Measurements from ENCODE around the gene MAPK10.
"Not testable (repeated sequence)": the region's sequence is repeated elsewhere in the genome, so short reads cannot be mapped to it uniquely, and the experiment has no call there.

MAPK10 gene

DNA sequence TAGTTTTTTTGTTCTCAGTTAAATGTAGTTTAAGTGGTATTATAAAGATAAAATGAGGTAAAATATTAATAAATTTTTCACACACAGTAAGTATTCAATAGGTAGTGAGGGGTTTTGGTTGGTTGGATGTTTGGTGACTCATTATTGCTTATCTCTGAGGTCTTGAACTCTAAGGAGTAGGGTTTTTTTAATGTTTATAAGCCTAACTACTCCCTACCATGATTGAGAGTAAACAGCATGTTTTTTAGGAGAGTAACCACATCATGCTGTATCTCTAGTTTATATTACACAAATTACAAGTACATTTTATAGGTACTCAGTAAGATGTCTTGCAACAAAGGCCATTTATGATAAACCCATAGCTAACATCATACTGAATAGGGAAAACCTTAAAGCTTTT lies 181.6 kb downstream of the MAPK10 start:
- DNase-seq, result no peak

DNA sequence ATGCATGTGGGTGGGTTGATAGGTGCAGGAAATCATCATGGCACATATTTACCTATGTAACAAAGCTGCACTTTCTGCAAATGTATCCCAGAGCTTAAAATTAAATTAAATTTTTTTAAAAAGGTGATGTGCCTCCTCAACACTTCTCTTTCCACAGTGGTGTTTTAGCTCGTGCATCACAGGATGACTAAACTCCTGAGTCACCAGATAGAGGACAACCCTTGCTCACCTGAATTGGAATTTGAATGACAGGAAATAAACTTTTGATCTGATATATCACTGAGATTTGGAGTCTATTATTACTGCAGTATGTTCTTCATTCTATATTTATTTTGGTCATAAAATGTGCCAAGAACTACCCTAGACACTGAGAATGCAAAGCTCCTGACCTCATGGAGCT lies 185.3 kb downstream of the MAPK10 start:
- DNase-seq, result no peak

DNA sequence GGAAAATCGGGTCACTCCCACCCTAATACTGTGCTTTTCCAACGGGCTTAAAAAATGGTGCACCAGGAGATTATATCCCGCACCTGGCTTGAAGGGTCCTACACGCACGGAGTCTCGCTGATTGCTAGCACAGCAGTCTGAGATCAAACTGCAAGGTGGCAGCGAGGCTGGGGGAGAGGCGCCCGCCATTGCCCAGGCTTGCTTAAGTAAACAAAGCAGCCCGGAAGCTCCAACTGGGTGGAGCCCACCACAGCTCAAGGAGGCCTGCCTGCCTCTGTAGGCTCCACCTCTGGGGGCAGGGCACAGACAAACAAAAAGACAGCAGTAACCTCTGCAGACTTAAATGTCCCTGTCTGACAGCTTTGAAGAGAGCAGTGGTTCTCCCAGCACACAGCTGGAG lies 191.5 kb downstream of the MAPK10 start:
- DNase-seq, result not testable (repeated sequence)

DNA sequence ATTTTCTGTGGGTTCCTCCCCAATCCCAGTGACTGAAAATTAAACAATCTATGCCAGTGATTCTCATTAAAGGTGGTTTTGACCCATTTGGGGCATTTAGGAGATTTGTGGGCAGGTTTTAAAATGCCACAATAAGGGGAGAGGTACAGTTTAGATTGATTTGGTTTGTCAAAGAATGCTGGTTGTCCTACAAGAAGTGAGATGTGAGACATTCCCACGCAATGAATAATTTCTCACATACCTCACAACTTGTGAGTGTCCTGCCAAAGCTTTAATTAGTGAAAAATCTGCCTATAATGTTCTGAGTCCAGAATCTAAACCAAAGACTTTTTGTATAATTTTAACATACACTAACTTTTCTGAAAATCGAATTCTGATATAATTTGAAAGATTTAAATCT lies 199.4 kb downstream of the MAPK10 start:
- no peak for DNase-seq

DNA sequence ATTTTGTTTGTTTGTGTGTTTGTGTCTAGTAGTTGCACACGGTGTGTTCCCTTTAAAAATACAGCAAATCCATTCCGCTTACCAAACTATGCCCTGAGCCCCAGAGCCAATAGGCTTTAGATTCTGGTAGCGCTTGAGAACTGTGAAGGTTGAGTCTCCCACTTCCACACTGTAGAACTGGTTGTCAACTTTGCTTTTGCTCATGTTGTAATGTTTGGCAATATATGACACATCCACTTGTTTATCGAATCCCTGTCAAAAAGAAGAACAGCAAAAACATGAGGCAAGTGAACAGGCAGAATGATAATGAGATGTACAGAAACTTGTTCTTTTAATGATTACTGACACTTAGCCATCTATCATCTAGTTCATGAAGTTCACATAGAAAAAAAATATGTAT lies 200.6 kb downstream of the MAPK10 start:
- no peak for DNase-seq

DNA sequence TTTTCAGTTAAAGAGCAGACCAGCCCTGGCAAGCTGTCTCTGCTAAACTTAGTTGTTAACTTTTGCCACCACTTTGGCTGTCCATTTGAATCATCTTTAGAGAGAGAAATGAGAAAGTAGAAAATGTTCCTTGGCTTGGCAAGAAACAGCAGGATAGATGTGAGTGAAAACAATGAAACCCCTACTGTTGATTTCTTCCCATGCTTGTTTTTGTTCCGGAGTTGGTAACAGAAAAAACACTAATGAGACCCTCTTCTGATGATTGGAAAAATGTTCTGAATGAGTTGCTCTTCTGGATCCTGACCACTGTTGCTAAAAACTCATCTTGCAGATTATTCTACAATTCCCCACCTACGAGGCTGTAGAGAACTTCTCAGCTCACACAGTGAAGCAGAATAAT lies 203.3 kb downstream of the MAPK10 start:
- DNase-seq, result no peak

DNA sequence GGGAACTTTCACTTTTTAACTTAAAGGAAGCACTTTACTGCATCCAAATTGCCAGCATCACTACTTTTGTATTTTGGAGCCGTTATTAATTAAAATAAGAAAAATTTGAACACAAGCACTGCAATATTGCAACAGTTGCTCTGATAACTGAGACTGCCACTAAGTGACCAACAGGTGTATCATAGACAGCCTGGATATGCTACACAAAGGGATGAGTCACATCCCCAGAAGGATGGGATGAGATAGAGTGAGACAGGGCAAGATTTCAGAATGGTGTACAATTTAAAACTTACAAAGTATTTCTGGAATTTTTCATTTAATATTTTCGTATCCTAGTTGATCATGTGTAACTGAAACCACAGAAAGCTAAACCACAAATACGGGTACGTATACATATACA lies 204.1 kb downstream of the MAPK10 start:
- DNase-seq, result no peak

DNA sequence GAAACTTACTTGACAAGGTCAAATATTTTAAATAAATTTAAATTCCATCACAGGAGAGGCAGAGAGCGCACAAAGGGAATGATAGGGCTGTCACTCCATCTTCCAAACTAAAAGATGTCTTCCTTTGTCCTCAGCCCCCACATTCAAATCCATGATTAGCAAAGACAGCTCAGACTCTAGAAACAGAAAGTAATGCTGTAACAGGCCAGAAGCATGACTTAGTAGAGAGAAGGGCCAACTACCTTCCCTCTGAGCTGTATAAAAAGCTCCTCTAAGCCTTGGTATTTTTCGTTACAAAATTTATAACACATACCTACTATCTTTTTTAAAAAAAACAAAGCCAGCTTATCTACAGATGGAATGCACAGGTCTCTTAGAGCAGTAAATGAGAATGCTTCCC lies 207.4 kb downstream of the MAPK10 start:
- DNase-seq, result no peak

DNA sequence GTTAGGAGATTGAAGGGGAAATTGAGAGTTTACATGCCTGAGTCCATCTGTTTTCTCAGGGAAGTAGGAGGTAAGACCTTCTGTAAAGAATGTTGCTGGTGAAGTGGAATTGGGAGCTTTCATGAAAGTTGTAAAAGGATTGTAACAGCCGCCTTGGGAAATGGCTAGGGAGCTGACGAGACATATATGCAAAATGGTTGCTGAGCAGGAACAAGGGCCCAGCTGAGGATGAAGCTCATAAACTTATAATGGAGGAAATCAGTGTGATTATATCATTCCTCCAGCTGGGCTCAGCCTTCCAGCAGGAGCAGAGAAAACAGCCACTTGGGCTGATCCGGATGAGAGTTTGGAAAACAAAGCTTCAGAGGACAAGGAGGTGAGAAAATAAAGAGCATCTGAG lies 208.7 kb downstream of the MAPK10 start:
- no peak for DNase-seq

DNA sequence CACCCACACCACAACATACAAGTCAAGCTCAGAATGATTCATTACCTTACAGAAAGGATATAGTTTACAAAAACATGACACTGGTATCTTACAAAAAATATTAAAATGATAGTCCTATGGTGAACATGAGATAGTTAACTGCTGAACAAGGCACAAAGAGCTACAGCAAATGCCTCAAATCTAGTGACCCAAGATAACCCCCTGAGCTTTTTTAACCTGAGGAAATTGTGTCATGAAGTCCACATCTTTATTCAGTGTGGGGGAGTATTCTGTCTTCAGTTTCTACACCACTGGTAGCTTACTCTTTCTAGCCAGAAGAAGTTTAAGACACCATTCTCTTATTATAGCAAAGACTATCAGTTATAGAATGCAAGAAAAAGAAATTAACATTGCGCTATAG lies 218.7 kb downstream of the MAPK10 start:
- no peak for DNase-seq

DNA sequence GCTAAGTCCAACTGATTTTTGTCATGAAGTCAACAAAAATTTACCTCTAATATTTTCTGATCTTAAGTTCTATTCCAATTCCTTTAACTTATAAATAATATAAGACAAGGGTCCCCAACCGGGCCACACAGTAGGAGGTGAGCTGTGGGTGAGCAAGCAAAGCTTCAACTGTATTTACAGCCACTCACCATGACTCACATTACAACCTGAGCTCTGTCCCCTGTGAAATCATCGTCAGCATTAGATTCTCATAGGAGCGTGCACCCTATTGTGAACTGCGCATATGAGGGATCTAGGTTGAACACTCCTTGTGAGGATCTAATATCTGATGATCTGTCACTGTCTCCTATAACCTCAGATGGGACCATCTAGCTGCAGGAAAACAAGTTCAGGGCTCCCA lies 227.4 kb downstream of the MAPK10 start:
- no peak for DNase-seq

DNA sequence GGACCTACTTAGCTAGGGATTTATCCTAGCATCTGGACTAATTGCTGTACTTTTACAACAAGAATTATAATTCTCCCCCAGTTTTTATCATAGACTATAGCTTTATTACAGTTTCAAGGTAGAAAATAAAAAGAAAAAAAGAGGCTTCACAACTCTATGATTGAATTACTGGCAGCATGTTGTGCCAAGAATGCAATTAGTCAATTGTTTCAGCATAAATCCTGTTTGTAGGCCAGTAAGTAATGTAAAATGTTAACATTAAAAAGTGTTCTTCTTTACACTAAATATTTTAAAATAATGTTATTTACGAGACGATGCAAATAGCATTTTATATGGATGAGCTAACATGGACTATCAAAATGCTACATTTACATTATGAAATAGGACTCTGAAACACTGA lies 228.4 kb downstream of the MAPK10 start:
- DNase-seq, result no peak

DNA sequence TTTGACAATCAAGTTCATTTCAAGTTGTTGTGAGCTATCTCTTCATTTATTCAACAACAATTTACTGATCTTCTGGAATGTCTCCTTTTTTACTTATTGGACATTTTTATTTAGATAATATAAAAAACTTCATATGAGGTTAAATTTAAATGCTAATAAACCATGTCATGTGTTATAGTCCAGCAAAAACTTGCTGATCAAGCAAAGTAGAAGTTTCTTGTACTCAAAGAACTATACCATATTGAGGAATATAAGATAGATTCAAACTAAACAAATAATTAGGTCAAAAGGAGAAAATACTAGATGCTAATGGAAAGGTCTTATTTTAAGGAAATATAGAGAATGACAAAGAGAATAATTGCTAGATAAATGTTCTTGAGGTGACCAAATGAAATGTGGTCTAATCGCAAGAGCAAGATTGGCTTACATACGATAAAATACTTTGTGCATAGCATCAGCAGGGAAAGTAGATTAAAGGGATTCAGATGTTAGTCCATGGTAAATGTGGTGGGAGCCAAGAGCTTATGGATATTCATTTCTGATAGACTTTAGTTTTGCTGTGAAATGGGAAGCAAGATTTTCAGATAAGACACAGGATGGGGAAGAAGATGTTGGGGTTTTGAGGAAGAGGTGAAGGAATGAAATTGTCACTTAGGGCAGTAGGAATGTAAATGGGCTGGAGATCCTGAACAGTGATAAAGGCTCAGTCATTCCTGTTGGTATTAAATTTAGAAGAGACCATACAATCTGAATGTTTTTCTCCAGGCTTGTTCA lies 229.5 kb downstream of the MAPK10 start:
- DNase-seq, result no peak

DNA sequence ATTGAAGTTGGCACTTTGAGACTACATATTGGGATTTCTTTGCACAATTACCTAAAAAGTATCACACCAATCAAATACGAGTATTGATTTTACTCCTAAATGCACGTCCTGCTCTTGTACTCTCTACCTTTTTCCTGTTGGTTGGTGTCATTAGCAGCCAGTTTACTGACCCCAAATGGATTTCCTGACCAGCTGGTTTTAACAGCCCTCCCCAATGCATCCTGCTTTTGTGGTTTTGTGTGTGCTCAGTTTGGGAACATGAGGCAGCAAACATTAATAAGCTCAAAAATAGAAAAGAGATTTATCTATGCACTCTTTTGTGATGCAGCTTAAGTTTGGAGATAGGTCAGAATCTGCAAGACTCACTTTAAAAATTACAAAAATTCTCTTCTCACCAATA lies 230.3 kb downstream of the MAPK10 start:
- no peak for DNase-seq

DNA sequence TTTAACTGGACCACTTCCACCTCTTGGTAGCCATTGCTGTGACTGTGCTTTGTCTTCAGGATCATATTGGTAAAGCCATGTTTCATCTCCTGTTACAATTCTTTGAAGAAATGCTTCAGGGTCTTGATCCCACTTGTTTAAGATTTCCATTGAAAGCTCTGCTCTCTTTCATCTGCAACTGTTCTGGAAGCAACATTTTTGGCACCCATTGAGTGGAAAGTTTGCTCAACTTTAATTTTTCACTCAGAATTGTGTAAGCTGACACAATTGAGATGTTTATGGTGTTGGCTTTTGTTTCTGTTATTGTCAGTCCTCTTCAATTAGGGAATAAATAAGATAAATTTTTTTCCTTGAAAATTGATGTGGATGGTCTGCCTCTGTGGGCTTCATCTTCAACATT lies 237.4 kb downstream of the MAPK10 start:
- DNase-seq, result no peak

DNA sequence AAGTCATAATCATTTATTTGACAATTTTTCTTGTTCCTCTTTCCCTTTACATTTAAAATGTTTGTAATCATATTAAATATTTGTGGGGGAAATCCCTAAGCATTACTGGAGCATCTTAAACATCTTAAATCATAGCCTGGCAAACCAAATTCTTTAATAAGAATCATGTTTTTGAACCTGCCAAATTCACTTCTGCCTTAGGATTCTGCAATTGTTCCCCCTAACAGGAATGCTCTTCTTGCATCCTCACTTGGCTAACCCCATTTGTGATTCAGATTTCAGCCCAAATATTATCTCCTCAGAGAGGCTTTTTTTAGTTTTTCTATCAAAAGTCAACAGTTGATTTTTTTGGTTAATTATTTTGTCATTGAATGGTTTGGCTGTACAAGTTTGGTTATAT lies 241.1 kb downstream of the MAPK10 start:
- DNase-seq, result no peak

DNA sequence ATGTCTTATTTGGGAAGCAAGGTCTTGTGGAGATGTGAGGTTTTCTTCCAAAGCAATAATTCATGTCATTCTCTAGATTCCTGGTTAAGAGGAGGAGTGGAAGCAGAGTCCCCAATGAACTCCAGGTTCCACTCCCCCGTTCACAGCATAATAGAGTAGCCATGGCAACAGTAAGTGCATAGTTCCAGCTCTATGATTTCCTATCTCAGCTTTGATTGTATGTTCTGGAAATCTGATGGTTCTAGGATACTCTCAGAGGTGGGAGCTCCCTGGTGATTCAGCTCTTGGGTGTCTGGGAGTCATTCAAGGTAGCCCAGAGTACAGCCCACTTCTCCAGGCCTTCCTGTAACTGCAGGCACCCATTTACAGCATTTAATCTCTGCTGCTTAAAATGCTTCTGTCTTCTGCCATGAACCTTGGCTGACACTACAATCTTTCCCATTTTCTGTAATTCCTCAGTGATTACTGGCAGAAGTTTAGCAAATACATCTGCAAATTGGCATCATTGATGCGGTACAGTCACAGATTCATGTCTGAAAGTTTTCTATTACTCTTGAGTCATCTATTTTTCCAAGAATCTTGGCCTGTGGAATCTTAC lies 242.0 kb downstream of the MAPK10 start:
- DNase-seq, result no peak

DNA sequence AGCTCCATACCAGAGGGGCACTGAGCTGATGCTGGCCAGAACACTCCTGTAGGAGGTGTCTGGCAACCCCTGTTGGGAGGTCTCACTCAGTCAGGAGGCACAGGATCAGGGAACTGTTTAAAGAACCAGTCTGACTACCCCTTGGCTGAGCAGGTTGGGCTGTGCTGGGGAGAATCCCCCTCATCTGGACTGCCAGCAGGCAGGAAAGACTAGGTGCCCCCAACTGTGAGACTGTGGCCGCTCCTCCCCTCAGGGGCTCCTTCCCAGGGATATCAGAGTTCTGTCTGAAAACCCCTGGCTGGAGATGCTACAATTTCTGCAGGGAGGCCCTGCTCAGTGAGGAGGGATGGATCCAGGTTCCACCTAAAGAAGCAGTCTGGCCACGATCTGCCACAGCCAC lies 245.3 kb downstream of the MAPK10 start:
- no peak for DNase-seq

DNA sequence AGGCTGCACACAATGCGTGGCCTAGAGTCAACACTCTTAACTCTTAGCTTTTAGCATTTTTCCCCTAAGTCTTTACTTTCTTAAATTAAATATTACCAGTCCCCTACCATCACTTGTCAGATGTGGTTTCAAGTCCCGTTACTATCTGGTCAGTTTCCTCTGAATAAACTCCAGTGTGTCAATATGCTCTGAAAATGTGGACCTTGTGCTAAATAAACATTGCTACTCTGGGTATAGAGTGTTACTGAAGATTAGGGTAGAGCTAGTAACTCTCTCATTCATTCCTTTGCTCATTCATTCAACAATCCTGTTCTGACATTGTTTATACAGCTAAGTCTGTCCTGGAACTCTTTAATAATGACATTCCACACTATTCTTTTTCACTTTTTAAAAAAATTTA lies 251.0 kb downstream of the MAPK10 start:
- no peak for DNase-seq

DNA sequence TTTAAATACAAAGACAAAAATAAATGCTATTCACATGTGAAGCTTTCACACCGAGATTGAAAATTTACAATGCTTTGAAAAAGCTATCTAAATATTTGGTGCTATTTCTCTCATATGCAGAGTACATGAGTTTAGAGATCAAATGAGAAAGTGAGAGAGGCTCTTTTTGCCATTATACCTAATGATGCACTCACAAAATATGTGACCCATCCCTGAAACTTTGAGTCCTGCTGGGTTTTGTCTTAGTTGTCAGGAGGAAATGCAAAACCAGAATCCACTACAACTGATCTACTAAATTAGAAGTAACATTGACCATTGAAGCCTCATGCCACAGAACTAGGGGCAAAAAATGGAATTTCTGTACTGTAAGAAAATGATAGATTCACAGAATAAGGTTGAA lies 251.7 kb downstream of the MAPK10 start:
- DNase-seq, result no peak

DNA sequence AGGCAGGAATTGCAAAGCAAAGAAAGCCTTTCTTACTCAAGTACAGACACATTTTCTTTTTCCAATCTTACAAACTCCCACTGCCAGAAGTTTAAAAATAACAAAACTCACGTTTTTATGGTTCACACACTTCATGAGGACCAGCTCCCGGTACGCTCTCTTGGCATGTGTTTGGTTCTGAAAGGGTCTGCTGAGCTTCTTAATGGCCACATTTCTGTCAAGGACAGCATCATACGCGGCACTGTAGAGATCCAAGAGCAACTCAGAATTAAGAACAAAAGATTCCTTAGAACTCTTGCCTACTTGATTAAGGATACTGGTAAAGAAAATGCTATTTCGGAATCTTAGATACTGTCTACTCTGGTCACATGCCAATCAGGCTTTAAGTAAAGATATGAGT lies 252.7 kb downstream of the MAPK10 start:
- DNase-seq, result no peak

DNA sequence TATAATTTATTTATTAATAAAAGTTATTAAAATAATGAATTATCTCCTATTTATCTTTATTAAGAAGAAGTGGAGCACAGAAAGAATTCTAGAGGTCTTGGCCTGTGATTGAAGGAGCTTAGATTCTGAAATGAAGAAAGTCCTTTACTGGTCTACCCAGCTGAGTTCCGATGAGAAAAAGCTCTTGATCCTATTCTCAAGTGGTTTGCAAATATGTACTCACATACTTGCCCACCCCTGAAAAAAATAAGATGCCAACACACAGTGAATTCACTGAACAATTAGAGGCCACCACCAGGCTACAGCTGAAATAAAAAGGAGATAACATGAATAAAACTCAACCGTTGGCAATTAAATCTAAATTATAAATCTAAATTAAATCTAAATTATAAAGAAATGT lies 253.4 kb downstream of the MAPK10 start:
- no peak for DNase-seq

DNA sequence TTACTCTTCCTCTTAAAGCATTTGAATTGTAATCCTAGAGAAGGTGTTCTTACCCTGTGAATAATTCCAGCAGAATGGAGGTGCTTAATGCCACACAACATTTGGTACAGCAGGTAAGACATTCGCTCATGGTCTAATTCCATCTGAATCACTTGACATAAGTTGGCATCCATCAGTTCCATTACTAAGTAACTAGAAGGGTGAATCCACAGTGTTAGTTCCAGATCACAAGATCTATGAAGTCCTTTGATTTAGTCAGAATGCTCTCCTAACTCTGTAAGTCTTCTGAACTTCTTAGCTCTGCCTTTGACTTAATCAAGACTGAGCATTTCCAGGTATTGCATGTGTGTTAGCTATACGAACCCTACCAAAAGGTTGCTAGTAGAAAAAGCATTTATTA lies 258.0 kb downstream of the MAPK10 start:
- DNase-seq, result no peak

DNA sequence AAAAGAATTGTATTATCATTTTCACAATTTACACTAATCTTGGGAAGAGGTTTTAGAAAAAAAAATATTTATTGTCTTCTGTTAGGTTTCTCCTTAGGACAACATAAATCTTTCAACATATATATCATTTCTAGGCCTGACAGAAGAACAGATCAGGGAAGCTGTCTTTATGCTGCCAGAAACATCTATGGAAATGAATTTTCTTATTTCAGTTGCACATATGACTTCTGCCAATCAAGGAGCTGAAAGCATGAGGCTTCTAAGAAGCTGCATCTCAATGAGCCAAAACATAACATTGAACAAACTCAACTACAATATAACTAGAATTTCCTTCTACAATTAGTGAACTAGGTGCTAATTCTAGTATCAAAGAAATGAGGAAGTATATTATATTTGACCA lies 258.4 kb downstream of the MAPK10 start:
- no peak for DNase-seq

DNA sequence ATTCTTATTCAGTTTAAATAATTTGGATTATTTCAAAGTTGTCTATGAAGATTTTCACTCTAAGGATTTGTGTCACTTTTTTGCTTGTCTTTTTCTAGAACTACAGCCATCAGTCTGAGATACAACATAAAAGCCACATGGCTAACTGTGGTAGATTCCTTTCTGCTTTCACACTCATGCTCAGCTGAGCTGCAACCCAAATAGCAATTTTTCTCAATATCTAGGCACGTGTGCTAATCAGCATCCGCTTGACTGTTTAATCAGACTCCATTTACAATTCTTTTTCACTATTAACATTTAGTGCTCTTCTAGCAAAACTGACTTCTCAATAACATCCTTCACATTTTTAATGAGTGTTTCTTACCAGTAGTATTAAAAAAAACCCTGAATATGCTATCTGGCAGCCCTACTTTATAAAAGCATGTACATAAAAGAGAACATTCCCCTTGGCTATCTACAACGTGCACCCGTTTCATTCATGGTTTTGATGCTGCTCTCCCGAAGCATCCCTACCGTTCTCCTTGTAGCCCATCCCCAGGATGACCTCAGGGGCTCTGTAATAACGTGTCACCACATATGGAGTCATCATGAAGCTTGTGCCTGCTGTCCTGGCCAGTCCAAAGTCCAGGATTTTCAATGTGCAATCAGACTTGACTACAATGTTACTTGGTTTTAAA lies 259.2 kb downstream of the MAPK10 start:
- no peak for DNase-seq

All from CD4-positive, alpha-beta T cell treated with Interleukin-6 for 4 hours (primary cell).